ENCODE results near the gene TBL3. TPM values are rescaled to one million over a fixed set of nuclear protein-coding genes. Genes with fewer than 3 reads are reported as not detected.
A peak's percentile ranks its signal among the peaks of the same experiment; 100 is the strongest.

Gene TBL3
- 10 to 100 TPM; 47.4 to 48.6 TPM for total RNA-seq

- H3K4me3 Mint-ChIP-seq: peak within 1 kb of the TSS; percentile 99
- CTCF ChIA-PET: interaction anchor here (0.9 to 1.8 kb wide), 5 partner anchors 11 to 29 kb away, joined by 3 to 8 read pairs (median 4); partner anchors contain the start of genes GFER and MSRB1
These were observed at the start of gene TBL3 for GRCh38 chr16:1971796-1972489. Gene TBL3 (plus strand): TSS chr16:1972053. CDS start chr16:1972165, 112 bp downstream.

GRCh38 chr16:1922357-1922756 lies 49.5 kb upstream of the TBL3 start:
- intact Hi-C loops (cut with DNase I, micrococcal nuclease): no loop called here
- Mint-ChIP-seq H3K4me1 (no peaks in the 10 kb centered on the region), H3K4me3 (no peak overlapping the region), H3K27me3 (peaks cover 39% of the 10 kb centered on the region), H3K9me3 (ENCODE audit: low read depth) (no peaks in the 10 kb centered on the region), H3K36me3 (ENCODE audit: low read depth) (no peaks in the 10 kb centered on the region), H3K27ac (no peak overlapping the region)
- ChIA-PET CTCF (no interaction called here), POLR2A (no interaction called here)
- no peak for DNase-seq
- no peak for ATAC-seq

More at GRCh38 chr16:1971796-1972489, at the start of gene TBL3:
- Mint-ChIP-seq H3K27me3 (no peaks in the 10 kb centered on the region), H3K27ac (peak within 1 kb of the TSS; percentile 99), H3K4me1 (peaks cover 16% of the 10 kb centered on the region), H3K9me3 (ENCODE audit: low read depth) (no peaks in the 10 kb centered on the region), H3K36me3 (ENCODE audit: low read depth) (peaks cover 33% of the 10 kb centered on the region)
- peak; percentile 98 for DNase-seq
- POLR2A ChIA-PET: interaction anchor here (0.8 to 2.3 kb wide), 4 partner anchors 11 to 189 kb away, joined by 5 to 14 read pairs (median 7); partner anchors contain the start of genes MSRB1, NUBP2, SPSB3 and TRAF7
- peak; percentile 97 for ATAC-seq
- intact Hi-C loops (cut with DNase I, micrococcal nuclease): loop anchor here (1.0 to 5.0 kb wide), 10 partner anchors 12 to 552 kb away; partner anchors contain the start of genes MSRB1 (in 2 of the 2), E4F1 (in 1 of the 2), GFER (in 1 of the 2) and NTHL1 (in 1 of the 2)

GRCh38 chr16:1923299-1924034 lies 48.4 kb upstream of the TBL3 start:
- H3K9me3 Mint-ChIP-seq (ENCODE audit: low read depth): no peaks in the 10 kb centered on the region
- ATAC-seq (peak; percentile 26), DNase-seq (no peak)
- POLR2A ChIA-PET: no interaction called here
- H3K36me3 Mint-ChIP-seq (ENCODE audit: low read depth): no peaks in the 10 kb centered on the region
- intact Hi-C loops (cut with DNase I, micrococcal nuclease): no loop called here
- no peaks in the 10 kb centered on the region for H3K4me1 Mint-ChIP-seq
- H3K4me3 Mint-ChIP-seq: no peak overlapping the region
- CTCF ChIA-PET: interaction anchor here (0.8 kb wide), 1 partner anchor 292 kb away, joined by 3 read pairs; no protein-coding TSS in a partner anchor
- H3K27ac Mint-ChIP-seq: no peak overlapping the region
- peaks cover 37% of the 10 kb centered on the region for H3K27me3 Mint-ChIP-seq

- DNase-seq: no peak
- ATAC-seq: no peak
- Mint-ChIP-seq H3K4me3 (no peak overlapping the region), H3K36me3 (ENCODE audit: low read depth) (no peaks in the 10 kb centered on the region), H3K27ac (no peak overlapping the region), H3K27me3 (peaks cover 33% of the 10 kb centered on the region), H3K4me1 (peaks cover 1% of the 10 kb centered on the region), H3K9me3 (ENCODE audit: low read depth) (no peaks in the 10 kb centered on the region)
- intact Hi-C loops (cut with DNase I, micrococcal nuclease): no loop called here
- CTCF ChIA-PET: interaction anchor here (0.6 to 0.8 kb wide), 3 partner anchors 91 to 958 kb away, joined by 3 read pairs; no protein-coding TSS in a partner anchor
- POLR2A ChIA-PET: no interaction called here
These were observed 47.8 kb upstream of the TBL3 start for GRCh38 chr16:1924095-1924494.

- intact Hi-C loops (cut with DNase I, micrococcal nuclease): no loop called here
- ATAC-seq: no peak
- CTCF ChIA-PET: interaction anchor here (3.3 kb wide), 1 partner anchor 14 kb away, joined by 16 read pairs; no protein-coding TSS in a partner anchor
- Mint-ChIP-seq H3K4me3 (no peak overlapping the region), H3K4me1 (peaks cover 2% of the 10 kb centered on the region), H3K9me3 (ENCODE audit: low read depth) (no peaks in the 10 kb centered on the region), H3K36me3 (ENCODE audit: low read depth) (no peaks in the 10 kb centered on the region), H3K27me3 (peaks cover 19% of the 10 kb centered on the region), H3K27ac (no peak overlapping the region)
- DNase-seq: no peak
- POLR2A ChIA-PET: no interaction called here
These were observed 45.6 kb upstream of the TBL3 start for GRCh38 chr16:1926271-1926670.

GRCh38 chr16:1929105-1929504 lies 42.7 kb upstream of the TBL3 start:
- H3K27ac Mint-ChIP-seq: no peak overlapping the region

GRCh38 chr16:1929578-1930337 lies 42.1 kb upstream of the TBL3 start:
- no peaks in the 10 kb centered on the region for H3K36me3 Mint-ChIP-seq (ENCODE audit: low read depth)
- ATAC-seq (peak; percentile 98), DNase-seq (peak; percentile 96)
- intact Hi-C loops (cut with DNase I, micrococcal nuclease): loop anchor here (1.0 to 2.0 kb wide), 9 partner anchors 14 to 319 kb away; partner anchors contain the start of genes MSRB1 (in 2 of the 2), HAGH (in 1 of the 2), MEIOB (in 1 of the 2) and MRPS34 (in 1 of the 2)
- no peaks in the 10 kb centered on the region for H3K9me3 Mint-ChIP-seq (ENCODE audit: low read depth)
- POLR2A ChIA-PET: no interaction called here
- peaks cover 2% of the 10 kb centered on the region for H3K4me1 Mint-ChIP-seq
- no peak overlapping the region for H3K27ac Mint-ChIP-seq
- H3K4me3 Mint-ChIP-seq: peak overlapping the region; percentile 47
- peaks cover under 1% of the 10 kb centered on the region for H3K27me3 Mint-ChIP-seq
- CTCF ChIA-PET: interaction anchor here (0.6 to 3.3 kb wide), 10 partner anchors 11 to 252 kb away, joined by 3 to 16 read pairs (median 4); partner anchors contain the start of genes JPT2, NUBP2 and SPSB3

More at GRCh38 chr16:1929105-1929504, 42.7 kb upstream of the TBL3 start:
- H3K9me3 Mint-ChIP-seq (ENCODE audit: low read depth): no peaks in the 10 kb centered on the region
- H3K4me1 Mint-ChIP-seq: peaks cover 2% of the 10 kb centered on the region
- DNase-seq (peak; percentile 49), ATAC-seq (peak; percentile 33)
- ChIA-PET POLR2A (interaction anchor here (0.6 kb wide), 1 partner anchor 23 kb away, joined by 3 read pairs; no protein-coding TSS in a partner anchor), CTCF (interaction anchor here (0.6 to 3.3 kb wide), 12 partner anchors 8 to 456 kb away, joined by 3 to 16 read pairs (median 4); partner anchors contain the start of genes JPT2, NUBP2 and SPSB3)
- intact Hi-C loops (cut with DNase I, micrococcal nuclease): loop anchor here (1.0 to 2.0 kb wide), 9 partner anchors 14 to 318 kb away; partner anchors contain the start of genes MSRB1 (in 2 of the 2), HAGH (in 1 of the 2), MEIOB (in 1 of the 2) and MRPS34 (in 1 of the 2)
- H3K27me3 Mint-ChIP-seq: peaks cover 5% of the 10 kb centered on the region
- H3K36me3 Mint-ChIP-seq (ENCODE audit: low read depth): no peaks in the 10 kb centered on the region
- peak overlapping the region; percentile 58 for H3K4me3 Mint-ChIP-seq

GRCh38 chr16:1930338-1930720 lies 41.5 kb upstream of the TBL3 start:
- intact Hi-C loops (cut with DNase I, micrococcal nuclease): no loop called here
- CTCF ChIA-PET: interaction anchor here (0.6 to 1.7 kb wide), 4 partner anchors 66 to 149 kb away, joined by 3 to 6 read pairs (median 4); no protein-coding TSS in a partner anchor
- Mint-ChIP-seq H3K9me3 (ENCODE audit: low read depth) (no peaks in the 10 kb centered on the region), H3K27me3 (no peaks in the 10 kb centered on the region), H3K36me3 (ENCODE audit: low read depth) (no peaks in the 10 kb centered on the region), H3K4me1 (peaks cover 2% of the 10 kb centered on the region), H3K27ac (no peak overlapping the region), H3K4me3 (no peak overlapping the region)
- ATAC-seq: no peak
- POLR2A ChIA-PET: no interaction called here
- DNase-seq: no peak

GRCh38 chr16:1932050-1933028 lies 39.5 kb upstream of the TBL3 start:
- CTCF ChIA-PET: no interaction called here
- ATAC-seq: no peak
- POLR2A ChIA-PET: no interaction called here

GRCh38 chr16:1933097-1933661 lies 38.7 kb upstream of the TBL3 start:
- H3K4me3 Mint-ChIP-seq: no peak overlapping the region
- no peak overlapping the region for H3K27ac Mint-ChIP-seq
- H3K27me3 Mint-ChIP-seq: no peaks in the 10 kb centered on the region
- no peaks in the 10 kb centered on the region for H3K36me3 Mint-ChIP-seq (ENCODE audit: low read depth)
- ChIA-PET CTCF (no interaction called here), POLR2A (no interaction called here)
- no peak for DNase-seq
- intact Hi-C loops (cut with DNase I, micrococcal nuclease): no loop called here
- H3K9me3 Mint-ChIP-seq (ENCODE audit: low read depth): no peaks in the 10 kb centered on the region
- H3K4me1 Mint-ChIP-seq: peaks cover 2% of the 10 kb centered on the region
- ATAC-seq: no peak

More at GRCh38 chr16:1932050-1933028, 39.5 kb upstream of the TBL3 start:
- Mint-ChIP-seq H3K27me3 (no peaks in the 10 kb centered on the region), H3K4me3 (no peak overlapping the region), H3K27ac (no peak overlapping the region), H3K9me3 (ENCODE audit: low read depth) (no peaks in the 10 kb centered on the region), H3K4me1 (peaks cover 2% of the 10 kb centered on the region), H3K36me3 (ENCODE audit: low read depth) (no peaks in the 10 kb centered on the region)
- DNase-seq: no peak
- intact Hi-C loops (cut with DNase I, micrococcal nuclease): no loop called here
